Activated naive CD4-positive, alpha-beta T cell treated with anti-CD3 and anti-CD28 coated beads, Interleukin-2, amount 10 ng/mL, durations not matched to agents 7 days and 5 days (primary cell): ENCODE measurements around the gene CFAP299.
A peak's percentile ranks its signal among the peaks of the same experiment; 100 is the strongest.
"Not testable (repeated sequence)": the region's sequence is repeated elsewhere in the genome, so short reads cannot be mapped to it uniquely, and the experiment has no call there.

Experiments used
- CTCF ChIA-PET: fragments of 350-600 bp; sonication (Branson Sonifier 250); formaldehyde crosslinking; loops from one replicate; lab custom pipeline; 2021; ENCODE audit warnings: antibody characterized with exemption; lab: Charles Lee
- DNase-seq: peaks from one replicate; pipeline ENCODE4 v3.0.0-alpha.2; 2020
- H3K27ac Mint-ChIP-seq: one replicate; pipeline ENCODE4 v1.8.0; 2021; ENCODE audit warnings: mild to moderate bottlenecking, moderate library complexity, mixed read lengths
- H3K27me3 Mint-ChIP-seq: one replicate; pipeline ENCODE4 v1.8.0; 2021; ENCODE audit warnings: mild to moderate bottlenecking, mixed read lengths
- H3K36me3 Mint-ChIP-seq: one replicate; pipeline ENCODE4 v1.8.0; 2021; ENCODE audit warnings: mixed read lengths
- H3K4me1 Mint-ChIP-seq: one replicate; pipeline ENCODE4 v1.8.0; 2021; ENCODE audit warnings: mixed read lengths
- H3K4me3 Mint-ChIP-seq: one replicate; pipeline ENCODE4 v1.8.0; 2021; ENCODE audit warnings: mild to moderate bottlenecking, moderate library complexity, mixed read lengths
- H3K9me3 Mint-ChIP-seq: one replicate; pipeline ENCODE4 v1.8.0; 2021; ENCODE audit warnings: mixed read lengths

Gene CFAP299

DNA sequence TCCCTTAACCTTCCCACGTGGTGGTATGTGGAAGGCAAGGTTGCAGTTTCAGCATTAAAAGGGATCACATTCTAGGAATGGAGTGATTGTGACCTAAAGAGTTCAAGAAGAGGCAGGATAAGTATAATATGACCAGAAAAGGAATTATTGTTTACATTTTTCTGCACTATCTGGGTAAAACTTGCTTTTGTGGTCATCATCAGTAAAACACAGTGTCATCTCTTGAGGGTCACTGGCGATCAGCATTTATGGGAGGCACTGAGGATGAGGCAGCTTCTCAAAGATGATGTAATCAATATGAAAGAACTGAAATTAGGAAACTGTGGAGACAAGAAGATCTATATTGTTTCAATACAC, 88.7 kb downstream of the CFAP299 start:
- Mint-ChIP-seq H3K9me3 (no peaks in the 10 kb centered on the region), H3K27me3 (no peaks in the 10 kb centered on the region), H3K27ac (no peak overlapping the region), H3K4me1 (peaks cover 15% of the 10 kb centered on the region), H3K36me3 (no peaks in the 10 kb centered on the region), H3K4me3 (no peak overlapping the region)
- CTCF ChIA-PET, result interaction anchor here (1.2 kb wide), 1 partner anchor 15 kb away, joined by 3 read pairs; no protein-coding TSS in a partner anchor
- DNase-seq, result no peak

DNA sequence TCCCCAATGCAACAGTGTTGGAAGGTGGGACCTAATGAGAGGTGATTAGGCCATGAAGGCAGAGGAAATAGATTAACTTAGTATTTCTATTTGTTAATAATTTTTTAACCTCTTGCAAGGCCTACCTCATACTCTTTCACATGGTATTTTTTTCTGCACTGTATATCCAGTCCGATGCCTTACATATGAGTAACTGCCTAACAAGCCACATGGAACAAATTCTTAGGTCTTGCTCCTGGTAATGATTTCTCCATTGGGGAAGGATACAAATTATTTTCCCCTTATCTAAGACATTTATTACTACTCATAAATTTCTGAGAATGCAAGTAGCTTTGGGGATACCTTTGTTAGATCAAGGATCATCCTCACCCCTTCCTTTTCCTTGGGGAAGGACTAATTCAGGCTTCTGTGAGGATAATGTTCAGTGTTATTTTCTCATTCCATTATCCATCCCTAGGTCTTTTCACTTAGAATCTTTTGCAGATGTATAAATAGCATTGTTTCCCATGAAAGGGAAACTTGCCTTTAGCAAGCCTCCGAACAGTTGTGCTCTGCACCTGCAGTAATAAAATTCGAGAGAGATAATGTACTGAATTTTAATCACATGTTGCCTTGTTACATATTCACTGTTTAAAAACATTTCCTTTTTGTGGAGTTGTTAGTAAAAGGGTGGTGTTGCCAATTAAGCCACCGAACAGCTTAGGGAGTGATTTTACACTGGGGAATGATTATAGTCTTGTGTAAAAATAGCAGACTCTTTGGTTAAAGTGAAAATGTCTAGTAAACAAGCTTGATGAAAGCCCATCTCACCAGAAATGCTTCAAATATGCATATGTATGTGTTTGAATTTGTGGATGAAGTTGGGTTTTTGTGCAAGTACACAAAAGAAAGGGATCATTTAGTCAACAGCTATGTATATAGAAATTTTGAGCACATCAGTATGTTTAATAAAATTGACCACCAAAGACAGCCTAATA, 89.9 kb downstream of the CFAP299 start:
- Mint-ChIP-seq H3K4me1 (peaks cover 15% of the 10 kb centered on the region), H3K27me3 (no peaks in the 10 kb centered on the region), H3K27ac (no peak overlapping the region), H3K36me3 (no peaks in the 10 kb centered on the region), H3K9me3 (no peaks in the 10 kb centered on the region), H3K4me3 (no peak overlapping the region)
- CTCF ChIA-PET, result no interaction called here
- no peak for DNase-seq

DNA sequence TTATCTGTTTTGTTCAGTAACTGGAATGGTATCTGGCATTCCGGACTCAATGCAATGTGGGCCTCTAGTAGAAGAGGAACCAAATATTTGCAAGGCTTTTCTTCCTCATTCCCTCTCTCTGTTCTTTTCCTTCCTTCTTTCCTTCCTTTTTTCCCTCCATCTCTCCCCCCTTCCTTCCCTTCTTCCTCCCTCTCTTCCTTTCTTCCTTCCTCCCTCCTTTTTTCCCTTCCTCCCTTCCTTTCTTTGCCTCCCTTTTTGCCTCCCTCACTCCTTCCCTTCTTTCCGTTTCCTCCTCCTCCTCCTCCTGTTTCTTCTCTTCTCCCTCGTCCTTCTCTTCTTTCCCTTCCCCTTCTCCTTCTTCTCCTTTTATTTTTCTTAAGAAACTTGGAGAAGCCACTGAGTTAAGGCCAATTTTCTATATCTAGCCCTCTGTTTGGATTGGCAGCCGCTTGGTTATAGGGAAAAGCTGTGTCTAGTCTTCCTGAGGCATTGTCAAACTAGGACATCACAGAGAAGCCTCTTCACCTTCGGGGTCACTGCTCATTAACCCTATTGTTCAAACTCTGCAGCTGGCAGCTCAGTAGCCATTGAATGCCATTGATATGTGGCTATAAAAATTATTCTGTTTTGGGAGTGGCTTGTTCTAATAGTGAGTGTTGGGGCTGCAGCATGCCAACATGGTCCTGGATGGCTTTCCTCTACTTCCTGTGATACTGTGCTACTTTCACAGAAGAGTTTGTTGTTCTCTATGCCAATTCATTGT, 95.9 kb downstream of the CFAP299 start:
- H3K36me3 Mint-ChIP-seq, result no peaks in the 10 kb centered on the region
- CTCF ChIA-PET, result no interaction called here

DNA sequence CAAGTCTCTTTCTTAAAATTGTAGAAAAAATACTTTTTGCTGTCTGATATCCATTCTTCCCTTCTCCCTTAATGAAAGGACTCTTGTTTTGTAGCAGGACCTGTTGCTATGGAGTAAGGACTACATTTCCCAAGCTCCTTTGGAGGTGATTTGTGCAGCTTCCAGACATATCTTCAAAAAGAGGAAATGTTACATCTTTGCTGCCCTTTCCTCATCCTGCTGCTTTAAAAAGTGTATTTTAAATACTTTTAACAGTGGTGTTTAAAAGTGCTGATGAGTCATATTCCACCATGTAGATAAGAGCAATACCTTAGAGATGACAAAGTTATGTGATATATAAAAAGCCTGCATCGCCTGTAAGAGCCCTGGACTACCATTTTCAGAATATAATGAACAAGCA, 98.7 kb downstream of the CFAP299 start:
- CTCF ChIA-PET, result no interaction called here
- Mint-ChIP-seq H3K4me3 (no peak overlapping the region), H3K9me3 (peaks cover 4% of the 10 kb centered on the region), H3K4me1 (peaks cover 13% of the 10 kb centered on the region), H3K36me3 (peaks cover 6% of the 10 kb centered on the region), H3K27me3 (no peaks in the 10 kb centered on the region), H3K27ac (no peak overlapping the region)
- DNase-seq, result no peak

More for the DNA sequence above, 95.9 kb downstream of the CFAP299 start:
- DNase-seq, result no peak
- Mint-ChIP-seq H3K27ac (no peak overlapping the region), H3K9me3 (no peaks in the 10 kb centered on the region), H3K27me3 (no peaks in the 10 kb centered on the region), H3K4me1 (no peaks in the 10 kb centered on the region), H3K4me3 (no peak overlapping the region)

DNA sequence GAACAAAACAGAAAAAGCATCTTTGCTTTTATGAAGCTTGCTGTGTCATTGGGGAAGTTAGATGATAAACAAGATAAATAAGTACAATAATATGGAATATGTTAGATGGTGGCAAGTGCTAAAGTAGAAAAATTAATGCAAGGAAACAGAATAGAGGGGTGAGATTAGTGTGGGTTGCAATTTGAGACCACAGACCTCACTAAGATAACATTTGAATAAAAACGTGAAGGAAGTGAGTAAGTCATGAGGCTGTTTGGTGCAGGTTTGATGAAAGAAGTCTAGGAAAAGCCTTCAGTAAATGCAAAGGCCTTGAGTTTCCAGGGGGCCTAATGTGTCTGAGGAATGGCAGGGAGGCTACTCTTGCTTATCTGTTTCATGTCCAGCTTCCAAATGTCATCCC, 102.5 kb downstream of the CFAP299 start:
- H3K27me3 Mint-ChIP-seq, result no peaks in the 10 kb centered on the region
- H3K4me3 Mint-ChIP-seq, result no peak overlapping the region
- peaks cover 32% of the 10 kb centered on the region for H3K9me3 Mint-ChIP-seq
- no peak for DNase-seq
- peaks cover 30% of the 10 kb centered on the region for H3K4me1 Mint-ChIP-seq
- CTCF ChIA-PET, result no interaction called here
- H3K27ac Mint-ChIP-seq, result no peak overlapping the region
- H3K36me3 Mint-ChIP-seq, result peaks cover 37% of the 10 kb centered on the region

DNA sequence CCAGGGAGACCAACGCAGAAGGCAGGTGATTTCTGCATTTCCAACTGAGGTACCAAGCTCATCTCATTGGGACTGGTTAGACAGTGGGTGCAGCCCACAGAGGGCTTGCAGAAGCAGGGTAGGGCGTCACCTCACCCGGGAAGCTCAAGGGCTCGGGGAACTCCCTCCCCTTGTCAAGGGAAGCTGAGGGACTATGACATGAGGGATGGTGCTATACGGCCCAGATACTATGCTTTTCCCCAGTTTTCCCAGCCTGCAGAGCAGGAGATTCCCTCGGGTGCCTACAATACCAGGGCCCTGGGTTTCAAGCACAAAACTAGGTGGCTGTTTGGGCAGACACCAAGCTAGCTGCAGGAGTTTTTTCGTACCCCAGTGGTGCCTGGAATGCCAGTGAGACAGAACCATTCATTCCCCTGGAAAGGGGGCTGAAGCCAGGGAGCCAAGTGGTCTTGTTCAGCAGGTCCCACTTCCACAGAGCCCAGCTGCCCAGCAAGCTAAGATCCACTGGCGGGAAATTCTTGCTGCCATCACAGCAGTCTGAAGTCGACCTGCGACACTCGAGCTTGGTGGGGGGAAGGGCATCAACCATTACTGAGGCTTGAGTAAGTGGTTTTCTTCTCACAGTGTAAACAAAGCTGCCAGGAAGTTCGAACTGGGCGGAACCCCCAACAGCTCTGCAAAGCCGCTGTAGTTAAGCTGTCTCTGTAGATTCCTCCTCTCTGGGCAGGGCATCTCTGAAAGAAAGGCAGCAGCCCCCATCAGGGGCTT, 103.9 kb downstream of the CFAP299 start:
- DNase-seq, result peak; percentile 70
- H3K9me3 Mint-ChIP-seq, result peaks cover 37% of the 10 kb centered on the region
- H3K4me3 Mint-ChIP-seq, H3K27me3 Mint-ChIP-seq: not testable (repeated sequence)
- H3K4me1 Mint-ChIP-seq, result peaks cover 30% of the 10 kb centered on the region
- CTCF ChIA-PET, result interaction anchor here (0.9 kb wide), 1 partner anchor 16 kb away, joined by 3 read pairs; no protein-coding TSS in a partner anchor
- peaks cover 41% of the 10 kb centered on the region for H3K36me3 Mint-ChIP-seq
- H3K27ac Mint-ChIP-seq, result peak overlapping the region; percentile 84

DNA sequence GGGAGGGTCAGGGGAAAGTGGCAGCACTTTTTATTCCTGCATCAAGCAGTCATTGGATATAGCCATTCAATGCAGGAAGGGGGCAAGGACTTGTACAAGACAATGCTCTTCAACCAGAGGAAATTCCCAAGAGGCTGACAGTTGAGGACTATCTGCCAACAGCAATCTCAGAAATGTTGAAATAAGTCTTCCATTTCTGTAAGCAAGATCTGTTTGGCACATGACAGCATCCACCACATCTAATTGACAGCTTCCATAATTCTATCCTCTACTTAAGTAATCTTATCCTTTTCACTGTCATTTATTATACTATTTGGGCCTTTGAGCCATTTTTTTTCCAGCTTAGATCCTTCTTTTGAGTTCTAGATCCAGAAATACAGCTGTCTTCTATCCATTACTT, 110.7 kb downstream of the CFAP299 start:
- no peak overlapping the region for H3K27ac Mint-ChIP-seq
- H3K4me1 Mint-ChIP-seq, result no peaks in the 10 kb centered on the region
- peaks cover 19% of the 10 kb centered on the region for H3K36me3 Mint-ChIP-seq
- CTCF ChIA-PET, result no interaction called here
- no peak overlapping the region for H3K4me3 Mint-ChIP-seq
- peaks cover 32% of the 10 kb centered on the region for H3K9me3 Mint-ChIP-seq
- no peaks in the 10 kb centered on the region for H3K27me3 Mint-ChIP-seq
- DNase-seq, result no peak

DNA sequence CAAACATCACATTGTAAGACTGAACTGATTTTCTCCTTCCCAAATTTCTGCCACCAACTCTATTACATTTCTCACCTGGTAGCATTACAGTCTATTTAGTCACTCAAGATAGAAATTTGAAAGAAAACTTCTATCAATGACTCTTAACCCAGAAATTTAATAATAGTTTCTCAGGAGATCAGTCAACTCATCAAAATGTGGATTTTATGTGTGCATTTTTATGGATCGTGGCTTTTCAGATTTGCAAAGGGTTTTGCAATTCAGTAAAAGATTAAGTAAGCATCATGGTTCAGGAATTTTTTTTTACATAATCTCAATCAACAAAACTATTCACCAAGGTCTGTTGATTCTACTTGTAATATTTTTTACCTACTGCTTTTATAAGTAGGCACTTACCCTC, 111.1 kb downstream of the CFAP299 start:
- Mint-ChIP-seq H3K27ac (no peak overlapping the region), H3K4me1 (no peaks in the 10 kb centered on the region), H3K9me3 (peaks cover 31% of the 10 kb centered on the region), H3K36me3 (peaks cover 15% of the 10 kb centered on the region), H3K27me3 (no peaks in the 10 kb centered on the region), H3K4me3 (no peak overlapping the region)
- CTCF ChIA-PET, result no interaction called here
- DNase-seq, result no peak

DNA sequence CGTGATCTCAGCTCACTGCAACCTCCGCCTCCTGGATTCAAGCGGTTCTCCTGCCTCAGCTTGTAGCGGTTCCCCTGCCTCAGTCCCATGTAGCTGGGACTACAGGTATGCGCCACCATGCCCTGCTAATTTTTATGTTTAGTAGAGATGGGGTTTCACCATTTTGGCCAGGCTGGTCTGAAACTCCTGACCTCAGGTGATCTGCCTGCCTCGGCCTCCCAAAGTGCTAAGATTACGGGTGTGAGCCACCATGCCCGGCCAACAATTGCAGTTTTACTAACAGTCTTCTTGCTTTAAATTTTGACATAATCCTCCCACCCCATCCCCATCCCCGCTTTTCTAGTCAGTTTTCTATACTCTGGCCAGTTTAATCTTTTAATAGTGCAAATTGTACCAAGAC, 112.0 kb downstream of the CFAP299 start:
- Mint-ChIP-seq H3K27ac (no peak overlapping the region), H3K27me3 (no peaks in the 10 kb centered on the region), H3K9me3 (peaks cover 25% of the 10 kb centered on the region), H3K4me1 (no peaks in the 10 kb centered on the region), H3K4me3 (no peak overlapping the region), H3K36me3 (peaks cover 8% of the 10 kb centered on the region)
- CTCF ChIA-PET, result no interaction called here
- DNase-seq, result no peak

DNA sequence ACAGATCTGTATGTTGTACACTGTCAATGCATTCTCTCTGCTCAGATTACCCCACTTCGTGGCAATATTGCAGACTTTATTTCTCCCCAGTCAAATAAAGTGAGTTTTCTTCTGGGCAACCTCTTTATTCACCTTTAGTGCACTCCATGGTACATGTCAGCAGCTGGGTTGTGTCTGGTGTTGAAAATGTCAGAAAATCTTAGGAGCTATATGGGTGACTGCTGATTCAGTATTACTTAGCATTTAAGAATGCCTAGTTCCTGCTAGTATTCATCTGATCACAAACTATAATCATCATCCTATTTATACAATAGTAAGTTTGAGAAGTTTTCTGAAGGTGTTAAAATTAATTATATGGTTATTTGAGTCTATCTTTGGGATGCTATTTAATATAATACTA, 112.5 kb downstream of the CFAP299 start:
- H3K27ac Mint-ChIP-seq, result no peak overlapping the region
- no peak for DNase-seq
- no peaks in the 10 kb centered on the region for H3K27me3 Mint-ChIP-seq
- H3K4me3 Mint-ChIP-seq, result no peak overlapping the region
- H3K4me1 Mint-ChIP-seq, result no peaks in the 10 kb centered on the region
- CTCF ChIA-PET, result no interaction called here
- peaks cover 24% of the 10 kb centered on the region for H3K9me3 Mint-ChIP-seq
- peaks cover 6% of the 10 kb centered on the region for H3K36me3 Mint-ChIP-seq

DNA sequence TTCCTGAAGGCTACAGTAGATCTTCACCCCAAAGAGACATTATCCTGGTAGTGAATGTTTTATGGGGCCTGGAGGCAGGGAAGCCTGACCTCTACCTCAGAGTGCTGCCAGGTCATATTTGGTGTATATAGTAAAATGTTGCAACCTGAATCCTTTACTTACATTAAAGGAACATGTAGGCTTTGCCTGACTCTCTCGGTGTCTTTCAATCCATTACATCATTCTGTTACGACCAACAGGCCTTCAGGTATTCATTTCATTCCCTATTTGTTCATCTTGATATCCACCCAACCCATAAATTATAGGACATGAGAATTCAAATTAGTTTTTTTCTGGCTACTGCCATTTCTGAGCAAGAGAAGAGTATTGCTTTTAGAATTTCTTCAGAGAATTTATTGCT, 116.5 kb downstream of the CFAP299 start:
- Mint-ChIP-seq H3K27ac (no peak overlapping the region), H3K27me3 (no peaks in the 10 kb centered on the region), H3K4me1 (no peaks in the 10 kb centered on the region), H3K9me3 (peaks cover 15% of the 10 kb centered on the region), H3K4me3 (no peak overlapping the region), H3K36me3 (peaks cover 5% of the 10 kb centered on the region)
- CTCF ChIA-PET, result no interaction called here
- DNase-seq, result no peak

DNA sequence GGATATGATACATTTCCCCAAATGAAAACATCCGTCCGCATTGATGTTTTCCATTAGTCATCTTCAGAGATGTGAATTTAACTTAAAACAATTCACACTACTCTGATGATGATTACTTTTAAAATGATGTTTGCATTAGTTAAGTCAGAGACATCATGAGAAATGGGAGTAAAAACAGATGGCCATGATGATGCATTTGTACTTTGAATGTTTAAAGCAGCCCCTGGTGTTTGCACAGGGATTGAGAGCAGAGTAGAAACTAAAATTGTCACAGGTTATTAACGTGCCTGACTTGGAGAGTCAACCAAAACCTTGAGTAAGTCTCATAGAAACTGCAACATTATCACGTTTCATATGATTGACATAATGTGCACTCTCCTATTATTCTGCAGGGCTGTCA, 117.2 kb downstream of the CFAP299 start:
- Mint-ChIP-seq H3K9me3 (peaks cover 14% of the 10 kb centered on the region), H3K27ac (no peak overlapping the region), H3K27me3 (no peaks in the 10 kb centered on the region), H3K4me1 (no peaks in the 10 kb centered on the region), H3K4me3 (no peak overlapping the region), H3K36me3 (peaks cover 5% of the 10 kb centered on the region)
- CTCF ChIA-PET, result no interaction called here
- no peak for DNase-seq

DNA sequence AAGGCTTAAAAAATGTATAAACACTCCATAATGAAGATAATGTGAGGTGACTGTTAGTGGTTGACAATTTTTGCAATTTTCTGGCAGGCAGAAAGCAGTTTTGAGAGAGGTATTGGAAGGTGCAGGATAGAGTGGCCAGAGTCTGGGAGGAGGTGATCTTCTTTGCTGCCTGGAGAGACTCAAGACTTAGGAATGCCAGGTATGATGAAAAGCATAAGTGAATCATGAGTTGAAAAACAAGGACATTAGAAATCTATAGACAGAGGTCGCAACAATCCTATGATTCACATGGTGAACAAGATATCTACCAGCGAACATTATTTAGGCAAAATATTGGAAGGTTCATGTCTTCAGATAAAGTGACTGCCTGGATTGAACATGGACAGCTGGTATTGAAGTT, 118.5 kb downstream of the CFAP299 start:
- H3K27ac Mint-ChIP-seq, result no peak overlapping the region
- DNase-seq, result no peak
- no peak overlapping the region for H3K4me3 Mint-ChIP-seq

DNA sequence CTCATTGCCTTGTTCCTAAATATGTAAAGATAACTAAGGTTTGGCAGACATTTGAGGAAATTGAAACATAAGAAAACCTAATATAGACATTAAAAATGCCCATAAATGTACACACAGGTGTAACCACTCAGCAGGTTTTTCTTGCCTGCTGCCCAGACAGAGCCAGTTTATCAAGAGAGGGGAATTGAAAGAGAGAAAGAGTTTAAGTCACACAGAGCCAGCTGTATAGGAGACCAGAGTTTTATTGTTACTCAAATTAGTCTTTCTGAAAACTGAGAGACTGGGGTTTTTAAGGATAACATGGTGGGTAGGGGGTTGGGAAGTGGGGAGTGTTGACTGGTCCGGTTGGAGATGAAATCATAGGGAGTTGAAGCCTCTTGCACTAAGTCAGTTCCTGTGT, 119.0 kb downstream of the CFAP299 start:
- no peak for DNase-seq
- CTCF ChIA-PET, result no interaction called here
- Mint-ChIP-seq H3K9me3 (peaks cover 13% of the 10 kb centered on the region), H3K36me3 (peaks cover 5% of the 10 kb centered on the region), H3K27ac (no peak overlapping the region), H3K4me1 (no peaks in the 10 kb centered on the region), H3K4me3 (no peak overlapping the region), H3K27me3 (no peaks in the 10 kb centered on the region)

More for the DNA sequence above, 118.5 kb downstream of the CFAP299 start:
- H3K9me3 Mint-ChIP-seq, result peaks cover 13% of the 10 kb centered on the region
- H3K36me3 Mint-ChIP-seq, result peaks cover 5% of the 10 kb centered on the region
- H3K4me1 Mint-ChIP-seq, result no peaks in the 10 kb centered on the region
- no peaks in the 10 kb centered on the region for H3K27me3 Mint-ChIP-seq
- CTCF ChIA-PET, result no interaction called here
